ENCODE measurements around the gene CYP4F22. TPM values are rescaled to one million over a fixed set of nuclear protein-coding genes. Genes with fewer than 3 reads are reported as not detected.

CYP4F22 gene
- total and polyA plus RNA-seq, 10 of the 15 experiments (the other 5 are each of a cell fraction or from before 2014, with no cell fraction given): not detected

GRCh38 chr19:15538774-15539173 is 30.4 kb downstream of the CYP4F22 start:
- peak; percentile 86 for TF ChIP-seq REST (IDR thresholded peaks at IDR 0.05; ENCODE audit: low read depth, low read length)
- no peak for TF ChIP-seq ZNF207 (IDR thresholded peaks at IDR 0.05; ENCODE audit: borderline replicate concordance)
- Histone ChIP-seq H3K4me3 (no peak overlapping the region), H3K9ac (ENCODE audit: control insufficient read depth, insufficient read depth, low read length) (no peak overlapping the region), H3K9me3 (replicated peaks; ENCODE audit: control insufficient read depth, insufficient read depth, low read length) (no peaks in the 10 kb centered on the region; the same call in 2 of the 3 replicates), H2AFZ (ENCODE audit: control insufficient read depth, low read depth, low read length) (no peak overlapping the region), H3K27me3 (replicated peaks in 1 of 2; ENCODE audit: control insufficient read depth in 2 of 2, insufficient read depth in 2 of 2, low read length in 1 of 2) (no peaks in the 10 kb centered on the region; a peak in 1 of 4 replicates), H4K20me1 (ENCODE audit: control insufficient read depth, insufficient read depth) (no peaks in the 10 kb centered on the region), H3K4me2 (ENCODE audit: control insufficient read depth, insufficient read depth) (no peak overlapping the region), H3K27ac (ENCODE audit: control insufficient read depth, insufficient read depth) (no peak overlapping the region), H3K79me2 (ENCODE audit: control insufficient read depth, insufficient read depth, low read length) (no peaks in the 10 kb centered on the region), H3K4me1 (ENCODE audit: control insufficient read depth, insufficient read depth, low read length) (peaks cover 5% of the 10 kb centered on the region), H3K36me3 (ENCODE audit: control insufficient read depth in 2 of 2, insufficient read depth in 2 of 2, low read length in 1 of 2) (no peaks in the 10 kb centered on the region)
- intact Hi-C loops (cut with micrococcal nuclease; ENCODE audit: unreplicated experiment): no loop called here
- DNase-seq (ENCODE audit: low read depth, low spot score) (no peak), ATAC-seq (no peak), FAIRE-seq (no peak)
- ChIA-PET CTCF (interaction anchor here (0.5 kb wide), 1 partner anchor 120 kb away, joined by 3 read pairs; the partner anchor contains the start of gene AKAP8L), SMC1A (ENCODE audit: uncharacterized antibody, unreplicated experiment) (no interaction called here), RAD21 (ENCODE audit: unreplicated experiment) (no interaction called here), POLR2A (no interaction called here)
- in situ Hi-C loops (cut with MboI): no loop called here
- 0% methylated on average over 1 of the region's 1 CpG for WGBS (ENCODE audit: insufficient coverage, insufficient replicate concordance, low lambda C conversion rate, missing lambda C conversion rate)
- no TSS peak for BruUV-seq (replicated peaks)

GRCh38 chr19:15539638-15540037 is 31.3 kb downstream of the CYP4F22 start:
- intact Hi-C loops (cut with micrococcal nuclease; ENCODE audit: unreplicated experiment): no loop called here

More at GRCh38 chr19:15539638-15540037, 31.3 kb downstream of the CYP4F22 start:
- no peaks in the 10 kb centered on the region for H3K36me3 ChIP-seq (ENCODE audit: control insufficient read depth in 2 of 2, insufficient read depth in 2 of 2, low read length in 1 of 2)
- no peak for FAIRE-seq
- no peaks in the 10 kb centered on the region for H3K79me2 ChIP-seq (ENCODE audit: control insufficient read depth, insufficient read depth, low read length)
- ChIA-PET CTCF (no interaction called here), POLR2A (no interaction called here), SMC1A (ENCODE audit: uncharacterized antibody, unreplicated experiment) (no interaction called here), RAD21 (ENCODE audit: unreplicated experiment) (no interaction called here)
- H4K20me1 ChIP-seq (ENCODE audit: control insufficient read depth, insufficient read depth): no peaks in the 10 kb centered on the region
- H3K4me3 ChIP-seq: no peak overlapping the region
- peak; percentile 11 for DNase-seq (ENCODE audit: low read depth, low spot score)
- H3K27me3 ChIP-seq (replicated peaks in 1 of 2; ENCODE audit: control insufficient read depth in 2 of 2, insufficient read depth in 2 of 2, low read length in 1 of 2): no peaks in the 10 kb centered on the region; a peak in 1 of 4 replicates
- H2AFZ ChIP-seq (ENCODE audit: control insufficient read depth, low read depth, low read length): no peak overlapping the region
- no peak overlapping the region for H3K27ac ChIP-seq (ENCODE audit: control insufficient read depth, insufficient read depth)
- H3K4me1 ChIP-seq (ENCODE audit: control insufficient read depth, insufficient read depth, low read length): peaks cover 5% of the 10 kb centered on the region
- no peaks in the 10 kb centered on the region; the same call in 2 of the 3 replicates for H3K9me3 ChIP-seq (replicated peaks; ENCODE audit: control insufficient read depth, insufficient read depth, low read length)
- no TSS peak for BruUV-seq (replicated peaks)
- no peak overlapping the region for H3K9ac ChIP-seq (ENCODE audit: control insufficient read depth, insufficient read depth, low read length)
- in situ Hi-C loops (cut with MboI): no loop called here
- TF ChIP-seq JUNB (IDR thresholded peaks at IDR 0.05) (peak; percentile 23; the same call in 1 of the 2 replicates), RUNX3 (IDR thresholded peaks at IDR 0.05; ENCODE audit: low read length) (peak; percentile 52), SUPT20H (IDR thresholded peaks at IDR 0.05; ENCODE audit: borderline replicate concordance, control insufficient read depth, low read depth, low read length) (no peak)
- no peak overlapping the region for H3K4me2 ChIP-seq (ENCODE audit: control insufficient read depth, insufficient read depth)
- peak; percentile 79 for ATAC-seq

Data from GM12878 (cell line).